Endothelial cell of umbilical vein (primary cell): Measurements from ENCODE around the gene CSNK1A1. TPM values are rescaled to one million over a fixed set of nuclear protein-coding genes. Genes with fewer than 3 reads are reported as not detected.

Source experiments
- BruUV-seq: library from RNA; stranded (reverse); fragments of 400-500 nt; replicated peaks from 2 replicates; lab custom pipeline; 2021; lab: Mats Ljungman, UMichigan
- CTCF ChIA-PET: fragments of 300-600, 350-600 bp; sonication (Branson Sonifier 250); formaldehyde crosslinking; loops from one replicate; lab custom pipeline; 2021; ENCODE audit warnings: antibody characterized with exemption, inconsistent platforms; lab: Charles Lee
- POLR2A ChIA-PET: fragments of 300-600, 350-600 bp; sonication (Branson Sonifier 250); formaldehyde crosslinking; loops from one replicate; lab custom pipeline; 2021; ENCODE audit warnings: antibody characterized with exemption, inconsistent platforms; lab: Charles Lee
- DNase-seq: peaks from one replicate; pipeline ENCODE4 v3.0.0-alpha.2; 2011; ENCODE audit warnings: low read depth, low spot score
- FAIRE-seq: peaks from 2 replicates; lab custom pipeline; 2011; peaks lifted over from hg19 to GRCh38; lab: Jason Lieb, UNC
- H2AFZ ChIP-seq: 2 replicates; pipeline ENCODE4 v1.6.0; 2012; ENCODE audit warnings: low read depth, low read length, control low read depth, inconsistent platforms
- H3K27ac ChIP-seq: 2 replicates; pipeline ENCODE4 v1.5.1; 2011; ENCODE audit warnings: low read depth, mild to moderate bottlenecking, control low read depth, low read length, moderate library complexity; ENCODE audit not compliant: insufficient read depth
- H3K27me3 ChIP-seq, 2 experiments: 2 replicates each; pipeline versions ENCODE4 v1.6.0 to v1.6.1; 2011; ENCODE audit warnings: low read length in 2 of 2, mixed read lengths in 1 of 2; ENCODE audit not compliant: control insufficient read depth in 2 of 2, insufficient read depth in 2 of 2
- H3K36me3 ChIP-seq, 2 experiments: 2 replicates in 1 of 2; 3 replicates in 1 of 2; pipeline ENCODE4 v1.5.1; 2011; ENCODE audit warnings: low read length in 2 of 2, mild to moderate bottlenecking in 1 of 2, moderate library complexity in 1 of 2; ENCODE audit not compliant: control insufficient read depth in 2 of 2, insufficient read depth in 2 of 2; ENCODE audit errors: extremely low read depth in 1 of 2
- H3K4me1 ChIP-seq: 3 replicates; pipeline ENCODE4 v1.5.1; 2011; ENCODE audit warnings: mild to moderate bottlenecking, low read length; ENCODE audit not compliant: control insufficient read depth, insufficient read depth; ENCODE audit errors: extremely low read depth
- H3K4me2 ChIP-seq: 2 replicates; pipeline ENCODE4 v1.6.1; 2011; ENCODE audit warnings: low read length, control low read depth, mixed read lengths; ENCODE audit not compliant: insufficient read depth
- H3K4me3 ChIP-seq, 3 experiments: fragments of 200-600 bp in 1 of 3; sonication (generic), shearing (Covaris generic) in 1 of 3; replicated peaks in 1 of 3; 2 replicates each; pipeline ENCODE4 v1.5.1; 2011 to 2016; ENCODE audit warnings: control low read depth in 3 of 3, low read length in 3 of 3, mild to moderate bottlenecking in 2 of 3, inconsistent platforms in 1 of 3, low read depth in 1 of 3, moderate library complexity in 1 of 3; ENCODE audit not compliant: insufficient read depth in 1 of 3
- H3K79me2 ChIP-seq: 2 replicates; pipeline ENCODE4 v1.6.0; 2012; ENCODE audit warnings: low read length, inconsistent platforms; ENCODE audit not compliant: control insufficient read depth, insufficient read depth
- H3K9ac ChIP-seq: replicated peaks from 2 replicates; pipeline ENCODE3; 2011; ENCODE audit warnings: low read length, control low read depth; ENCODE audit not compliant: insufficient read depth; ENCODE audit errors: extremely low read depth
- H3K9me1 ChIP-seq: replicated peaks from 3 replicates; pipeline ENCODE4 v1.6.0; 2011; ENCODE audit warnings: mild to moderate bottlenecking, low read length; ENCODE audit not compliant: control insufficient read depth, insufficient read depth; ENCODE audit errors: extremely low read depth
- H3K9me3 ChIP-seq: replicated peaks from 2 replicates; pipeline ENCODE4 v1.5.1; 2012; ENCODE audit warnings: low read length, inconsistent platforms; ENCODE audit not compliant: control insufficient read depth, insufficient read depth
- H4K20me1 ChIP-seq: replicated peaks from 2 replicates; pipeline ENCODE3; 2011; ENCODE audit warnings: mild to moderate bottlenecking, low read length; ENCODE audit not compliant: control insufficient read depth, insufficient read depth; ENCODE audit errors: extremely low read depth
- CTCF ChIP-seq, 2 donors: IDR thresholded peaks; 1 replicate in 1 of 2; 2 replicates in 1 of 2; pipeline ENCODE4 v1.5.1; 2011; ENCODE audit warnings: low read length in 2 of 2, mild to moderate bottlenecking in 2 of 2, moderate library complexity in 2 of 2, control low read depth in 1 of 2, inconsistent platforms in 1 of 2, low read depth in 1 of 2; ENCODE audit not compliant: insufficient read depth in 1 of 2; ENCODE audit errors: extremely low read depth in 1 of 2
- EZH2 ChIP-seq: IDR thresholded peaks from 2 replicates; pipeline ENCODE4 v1.6.1; 2012; ENCODE audit warnings: borderline replicate concordance, low read depth, mild to moderate bottlenecking, moderate library complexity, low read length, inconsistent platforms; ENCODE audit not compliant: severe bottlenecking
- FOS ChIP-seq: IDR thresholded peaks from 2 replicates; pipeline ENCODE4 v1.6.1; 2011; ENCODE audit warnings: mild to moderate bottlenecking, low read length, moderate library complexity, borderline replicate concordance; ENCODE audit not compliant: insufficient read depth
- GATA2 ChIP-seq: IDR thresholded peaks from 2 replicates; pipeline ENCODE4 v1.7.0; 2011; ENCODE audit warnings: low read depth, mild to moderate bottlenecking, moderate library complexity, mixed read lengths, low read length; ENCODE audit not compliant: insufficient read length, insufficient read depth
- JUN ChIP-seq: IDR thresholded peaks from 2 replicates; pipeline ENCODE4 v1.6.1; 2011; ENCODE audit warnings: borderline replicate concordance, low read depth; ENCODE audit not compliant: insufficient read length, insufficient read depth
- MAX ChIP-seq: IDR thresholded peaks from 2 replicates; pipeline ENCODE4 v1.6.1; 2011; ENCODE audit not compliant: insufficient read depth, insufficient read length
- MYC ChIP-seq: IDR thresholded peaks from one replicate; pipeline ENCODE4 v1.6.1; 2011; ENCODE audit warnings: mild to moderate bottlenecking, low read depth, low read length
- POLR2A ChIP-seq: IDR thresholded peaks from 2 replicates; pipeline ENCODE4 v1.6.1; 2012; ENCODE audit warnings: low read depth, mild to moderate bottlenecking, control low read depth, low read length
- POLR2AphosphoS5 ChIP-seq: IDR thresholded peaks from 2 replicates; pipeline ENCODE4 v1.6.1; 2012; ENCODE audit warnings: low read depth, mild to moderate bottlenecking, control low read depth, low read length, moderate library complexity; ENCODE audit not compliant: insufficient read depth
- dilution Hi-C: fragments of 300-500 bp; cut with MboI; formaldehyde crosslinking; loops from one replicate; pipeline ENCODE4 v1.15.0; 2019; ENCODE audit warnings: low sequenced_read_pairs; ENCODE audit not compliant: extremely low pct_ligation_motif_present
- intact Hi-C: fragments of 100-400 bp; cut with micrococcal nuclease; formaldehyde crosslinking; loops from one replicate; pipeline ENCODE4 v1.10.0; 2022
- polyA plus RNA-seq, 4 experiments: library from polyadenylated mRNA; depleted of rRNA in 3 of 4; stranded (reverse) in 3 of 4; unstranded in 1 of 4; fragments of >200 nt; gene quantifications; 2 replicates each; pipeline versions ENCODE4 v1.2.1 to v1.2.3, GENCODE V29; 2011 to 2012; ENCODE audit warnings: missing spikeins in 1 of 4
- total RNA-seq: library from RNA; stranded (reverse); gene quantifications from 2 replicates; pipeline ENCODE4 v1.2.3, GENCODE V29; 2021

The CSNK1A1 gene
- total and polyA plus RNA-seq, 2 donors (not counting 3 experiments of a cell fraction or from before 2014, with no cell fraction given), result 74.1 to 253 TPM

GRCh38 chr5:149572170-149572569 is 20.9 kb upstream of the CSNK1A1 start:
- CTCF ChIA-PET, result interaction anchor here (0.9 to 1.2 kb wide), 2 partner anchors 46 to 204 kb away, joined by 3 to 7 read pairs; no protein-coding TSS in a partner anchor
- dilution Hi-C loops, result no loop called here
- no TSS peak for BruUV-seq
- no peaks in the 10 kb centered on the region for H4K20me1 ChIP-seq
- H3K27me3 ChIP-seq, result no peaks in the 10 kb centered on the region
- FAIRE-seq (no peak), DNase-seq (no peak)
- no peak overlapping the region for H3K9ac ChIP-seq
- no peaks in the 10 kb centered on the region for H3K79me2 ChIP-seq
- H3K9me1 ChIP-seq, result no peaks in the 10 kb centered on the region
- no peak for TF ChIP-seq EZH2
- TF ChIP-seq POLR2AphosphoS5, result no peak
- TF ChIP-seq MYC, result no peak
- no peak for TF ChIP-seq JUN
- no peak for TF ChIP-seq FOS
- no peak for TF ChIP-seq CTCF (IDR thresholded peaks at IDR 0.05; ENCODE audit: extremely low read depth in 1 of 2, insufficient read depth in 1 of 2, low read depth in 1 of 2, low read length in 2 of 2)
- no peak for TF ChIP-seq MAX
- no peak for TF ChIP-seq POLR2A
- no peak for TF ChIP-seq GATA2
- H3K36me3 ChIP-seq, result no peaks in the 10 kb centered on the region
- H2AFZ ChIP-seq, result no peak overlapping the region
- POLR2A ChIA-PET, result interaction anchor here (0.7 kb wide), 1 partner anchor 35 kb away, joined by 5 read pairs; no protein-coding TSS in a partner anchor
- no peak overlapping the region for H3K4me3 ChIP-seq
- intact Hi-C loops, result no loop called here
- no peak overlapping the region for H3K4me2 ChIP-seq
- H3K9me3 ChIP-seq, result no peaks in the 10 kb centered on the region
- H3K27ac ChIP-seq, result no peak overlapping the region
- no peaks in the 10 kb centered on the region for H3K4me1 ChIP-seq
